PFSK-1 (cell line): ENCODE measurements around the gene PRRC2B.

Source experiments
- FOXP2 ChIP-seq: optimal IDR thresholded peaks from 2 replicates; pipeline ENCODE3; 2011; ENCODE audit warnings: borderline replicate concordance, control low read depth, inconsistent platforms; ENCODE audit not compliant: insufficient read depth; ENCODE audit errors: extremely low read length, extremely low read depth
- POLR2AphosphoS5 ChIP-seq: IDR thresholded peaks from 2 replicates; pipeline ENCODE4 v1.6.1; 2012; ENCODE audit warnings: low read depth, mild to moderate bottlenecking, control low read depth, low read length, moderate library complexity
- REST ChIP-seq, 2 experiments: IDR thresholded peaks; 2 replicates each; pipeline versions ENCODE4 v1.6.1 to v1.8.0; 2011 to 2012; ENCODE audit warnings: low read depth in 2 of 2, low read length in 2 of 2, control low read depth in 1 of 2, inconsistent platforms in 1 of 2, mild to moderate bottlenecking in 1 of 2, moderate library complexity in 1 of 2; ENCODE audit not compliant: insufficient read depth in 1 of 2
- SIN3A ChIP-seq: IDR thresholded peaks from 2 replicates; pipeline ENCODE4 v1.6.1; 2012; ENCODE audit warnings: mild to moderate bottlenecking, low read length, moderate library complexity, borderline replicate concordance; ENCODE audit not compliant: insufficient read depth
- TAF1 ChIP-seq: IDR thresholded peaks from 2 replicates; pipeline ENCODE4 v1.6.1; 2012; ENCODE audit warnings: low read length, control low read depth, borderline replicate concordance; ENCODE audit not compliant: insufficient read depth

The PRRC2B gene

GRCh38 chr9:131485206-131485605, 91.3 kb downstream of the PRRC2B start:
- no peak for TF ChIP-seq POLR2AphosphoS5
- TF ChIP-seq TAF1 = no peak
- no peak for TF ChIP-seq REST (IDR thresholded peaks at IDR 0.05; ENCODE audit: insufficient read depth in 1 of 2, low read depth in 2 of 2, low read length in 2 of 2)
- TF ChIP-seq FOXP2 = no peak
- no peak for TF ChIP-seq SIN3A

- TF ChIP-seq REST (IDR thresholded peaks at IDR 0.05; ENCODE audit: insufficient read depth in 1 of 2, low read depth in 2 of 2, low read length in 2 of 2) (no peak), SIN3A (no peak), TAF1 (no peak), FOXP2 (no peak), POLR2AphosphoS5 (no peak)
Observed at GRCh38 chr9:131485728-131486422, 92.0 kb downstream of the PRRC2B start.

- TF ChIP-seq REST (IDR thresholded peaks at IDR 0.05; ENCODE audit: insufficient read depth in 1 of 2, low read depth in 2 of 2, low read length in 2 of 2) (no peak), SIN3A (no peak), TAF1 (no peak), POLR2AphosphoS5 (no peak), FOXP2 (no peak)
Observed at GRCh38 chr9:131487001-131487400, 93.1 kb downstream of the PRRC2B start.

- TF ChIP-seq FOXP2 (no peak), POLR2AphosphoS5 (no peak), REST (IDR thresholded peaks at IDR 0.05; ENCODE audit: insufficient read depth in 1 of 2, low read depth in 2 of 2, low read length in 2 of 2) (no peak), TAF1 (no peak), SIN3A (no peak)
Observed at GRCh38 chr9:131487621-131488031, 93.7 kb downstream of the PRRC2B start.
